ENCODE data around the gene ZBTB8A.

- TF ChIP-seq FOXM1 (IDR thresholded peaks at IDR 0.05; ENCODE audit: borderline replicate concordance): no peak
- TF ChIP-seq FOXK2 (IDR thresholded peaks at IDR 0.05): no peak
- no peak for TF ChIP-seq NFRKB (IDR thresholded peaks at IDR 0.05)
- no peak for TF ChIP-seq TARDBP (IDR thresholded peaks at IDR 0.05)
- TF ChIP-seq SP1 (IDR thresholded peaks at IDR 0.05): no peak
- no peak for TF ChIP-seq BHLHE40 (IDR thresholded peaks at IDR 0.05; ENCODE audit: borderline replicate concordance)
- no peak for TF ChIP-seq CTBP1 (IDR thresholded peaks at IDR 0.05; ENCODE audit: borderline replicate concordance)
Measured at GRCh38 chr1:32525053-32525452, 14.2 kb upstream of the ZBTB8A start.
